Nucleus accumbens (tissue), 56 donors: ENCODE measurements around the gene TRDN.
"Not testable (repeated sequence)": the region's sequence is repeated elsewhere in the genome, so short reads cannot be mapped to it uniquely, and the experiment has no call there.

Experiments used
- DNase-seq, 56 donors: peaks; one replicate each; lab custom pipeline; 2025; lab: John Stamatoyannopoulos, UW

The TRDN gene

GRCh38 chr6:123316733-123317323 is 319.9 kb downstream of the TRDN start:
- no peak for DNase-seq

- DNase-seq, result not testable (repeated sequence)
Observed at GRCh38 chr6:123314459-123314858, 322.3 kb downstream of the TRDN start.

GRCh38 chr6:123309130-123309529 is 327.6 kb downstream of the TRDN start:
- DNase-seq, result no peak

GRCh38 chr6:123306334-123306733 is 330.4 kb downstream of the TRDN start:
- no peak for DNase-seq

- no peak for DNase-seq
Observed at GRCh38 chr6:123295672-123296071, 341.1 kb downstream of the TRDN start.

- no peak for DNase-seq
Observed at GRCh38 chr6:123295181-123295580, 341.6 kb downstream of the TRDN start.

- no peak for DNase-seq
Observed at GRCh38 chr6:123288649-123289048, 348.1 kb downstream of the TRDN start.

- DNase-seq, result no peak
Observed at GRCh38 chr6:123276546-123276980, 360.2 kb downstream of the TRDN start.

DNA sequence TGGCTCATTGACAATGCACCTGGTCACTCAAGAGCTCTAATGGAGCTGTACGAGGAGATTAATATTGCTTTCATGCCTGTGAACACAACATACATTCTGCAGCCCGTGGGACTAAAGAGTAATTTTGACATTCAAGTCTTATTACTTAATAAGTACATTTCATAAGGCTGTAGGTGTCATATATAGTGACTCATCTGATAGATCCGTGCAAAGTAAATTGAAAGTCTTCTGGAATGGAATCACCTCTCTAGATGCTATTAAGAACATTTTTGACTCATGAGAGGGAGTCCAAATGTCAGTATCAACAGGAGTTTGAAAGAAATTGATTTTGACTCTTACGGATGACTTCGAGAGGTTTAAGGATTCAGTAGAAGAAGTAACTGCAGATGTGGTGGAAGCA is 372.8 kb downstream of the TRDN start:
- no peak for DNase-seq

DNA sequence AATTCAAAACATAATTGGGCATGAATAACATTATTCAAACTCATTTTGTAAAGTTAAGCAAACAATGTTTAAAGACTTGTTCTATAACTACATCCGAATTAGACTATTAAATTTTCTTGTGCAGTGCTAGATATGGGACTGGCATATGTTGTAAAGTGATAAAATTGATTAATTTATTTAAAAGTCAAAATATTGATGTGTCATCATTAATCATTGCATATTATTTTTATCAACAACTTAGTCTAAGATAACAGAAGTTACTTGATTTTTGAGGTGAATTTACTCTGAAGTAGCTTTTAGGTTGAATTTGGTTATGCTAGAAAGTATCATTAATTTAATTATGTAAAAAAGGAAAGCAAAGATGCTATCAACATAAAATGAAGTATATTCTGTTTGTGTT is 396.1 kb downstream of the TRDN start:
- DNase-seq, result no peak

- DNase-seq, result no peak
Observed at GRCh38 chr6:123233336-123233735, 403.4 kb downstream of the TRDN start.

GRCh38 chr6:123227789-123228188 is 409.0 kb downstream of the TRDN start:
- not testable (repeated sequence) for DNase-seq

DNA sequence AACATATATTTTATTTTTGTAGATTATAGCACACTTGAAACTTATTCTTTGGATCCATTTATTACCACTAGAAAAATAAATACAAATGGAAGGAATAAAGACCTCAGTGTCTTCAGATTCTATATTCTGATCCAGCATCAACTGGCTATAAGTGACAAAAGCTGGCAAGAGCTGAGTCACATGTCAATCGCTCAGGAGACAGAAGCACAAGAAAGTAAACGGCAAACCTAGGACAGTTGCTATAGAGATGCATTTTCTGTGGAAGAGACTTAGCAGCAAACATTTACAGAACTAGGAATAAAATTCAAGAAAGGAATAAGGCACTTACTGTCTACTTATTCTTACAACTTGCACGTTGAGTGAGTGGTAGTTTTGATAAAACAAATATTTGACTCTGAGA is 410.4 kb downstream of the TRDN start:
- no peak for DNase-seq

- no peak for DNase-seq
Observed at GRCh38 chr6:123224077-123224476, 412.7 kb downstream of the TRDN start.

GRCh38 chr6:123223461-123223860 is 413.3 kb downstream of the TRDN start:
- DNase-seq, result no peak

DNA sequence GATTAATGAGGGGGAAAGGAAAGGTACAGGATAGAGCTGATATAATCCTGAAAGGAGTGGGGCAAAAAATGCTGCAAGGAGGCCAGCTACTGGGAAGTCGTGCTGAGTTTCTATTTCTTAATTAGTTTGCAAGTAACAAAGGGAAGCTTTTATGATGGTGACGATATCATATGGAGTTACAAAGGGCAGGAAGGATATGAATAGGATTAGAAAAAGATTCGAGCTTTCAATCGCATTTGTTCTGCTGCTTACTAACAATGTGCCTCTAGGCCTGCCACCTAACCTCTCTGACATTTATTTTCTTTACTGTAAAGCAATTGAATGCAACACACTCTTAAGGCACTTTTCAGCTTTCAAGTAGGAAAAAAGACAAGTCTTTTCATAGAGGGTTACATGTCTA is 421.5 kb downstream of the TRDN start:
- no peak for DNase-seq

GRCh38 chr6:123214433-123214832 is 422.3 kb downstream of the TRDN start:
- DNase-seq, result no peak

DNA sequence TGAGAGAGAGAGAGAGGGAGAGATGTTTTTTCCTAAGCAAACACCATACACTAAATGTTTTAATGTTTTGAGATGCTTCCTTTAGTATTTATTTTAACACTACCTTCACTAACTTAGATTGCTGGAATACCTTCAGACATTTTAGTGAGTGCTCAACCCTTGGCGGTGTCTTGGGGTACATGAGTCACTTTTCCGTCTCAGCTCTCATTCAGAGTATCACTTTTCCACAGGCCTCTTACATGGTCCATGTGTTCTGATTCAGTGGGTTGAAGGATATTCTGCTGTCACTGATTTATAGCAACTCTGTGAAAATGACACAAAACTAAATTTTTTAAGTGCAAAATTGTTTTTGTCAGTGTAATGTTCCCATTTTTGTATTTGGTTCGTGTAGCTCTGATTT is 422.8 kb downstream of the TRDN start:
- DNase-seq, result no peak

GRCh38 chr6:123211777-123212545 is 424.8 kb downstream of the TRDN start:
- DNase-seq, result no peak

DNA sequence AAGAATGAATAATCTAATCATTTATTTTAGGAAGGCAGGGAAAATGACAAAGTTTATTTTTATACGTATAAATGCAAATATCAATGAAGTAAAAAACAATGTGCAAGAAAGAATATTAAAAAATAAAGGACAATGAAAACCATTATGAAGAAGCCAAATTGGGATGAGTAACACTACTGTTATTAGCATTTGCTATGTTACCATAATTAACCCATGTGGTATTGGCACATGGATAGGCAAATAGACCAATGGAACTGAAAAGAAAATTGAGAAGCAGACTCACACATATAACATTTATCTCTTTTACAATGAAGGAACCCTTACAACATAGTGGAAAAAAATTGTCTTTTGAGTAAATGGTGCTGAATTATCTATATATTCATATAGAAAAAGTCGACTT is 426.1 kb downstream of the TRDN start:
- DNase-seq, result no peak

DNA sequence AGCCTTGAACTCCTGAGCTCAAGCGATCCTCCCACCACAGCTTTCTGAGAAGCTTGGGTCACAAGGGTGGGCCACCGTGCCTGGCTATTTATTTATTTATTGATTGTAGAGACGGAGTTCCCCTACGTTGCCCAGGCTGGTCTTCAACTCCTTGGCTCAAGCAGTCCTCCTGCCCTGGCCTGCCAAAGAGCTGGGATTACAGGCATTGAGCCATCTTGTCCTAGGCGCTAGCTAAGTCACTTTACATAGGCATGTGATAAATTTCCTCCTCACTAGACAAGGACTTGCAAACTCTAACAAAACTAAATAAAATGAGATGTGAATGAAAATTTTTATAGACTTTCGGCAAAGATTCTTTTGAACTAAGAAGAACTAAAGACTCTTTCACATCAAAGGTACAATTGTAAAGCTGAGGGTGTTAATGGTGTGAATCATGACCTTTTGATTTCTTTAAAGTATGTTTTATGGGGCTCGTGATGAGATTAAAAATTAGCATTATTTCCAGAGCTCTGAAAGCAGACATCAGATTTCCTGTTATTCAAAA is 428.7 kb downstream of the TRDN start:
- DNase-seq, result no peak

DNA sequence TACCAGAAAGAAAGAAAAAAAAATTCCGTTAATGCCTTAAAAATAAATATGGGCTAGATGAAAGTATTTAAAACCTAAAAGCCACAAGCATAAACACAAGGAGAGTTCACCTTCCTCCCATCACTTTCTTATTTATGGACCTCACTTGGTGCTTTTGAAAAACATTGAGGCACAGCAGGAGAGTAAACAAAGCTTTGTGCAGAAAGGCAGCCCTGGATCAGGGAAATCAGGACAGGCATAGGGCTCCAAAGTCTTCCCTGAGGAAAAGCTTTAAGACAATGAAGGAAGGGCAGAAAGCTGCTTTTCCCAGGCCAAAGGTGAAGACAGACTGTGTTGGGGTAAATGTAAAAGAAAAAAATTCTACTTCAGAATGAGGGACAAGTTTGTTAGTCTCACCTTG is 432.8 kb downstream of the TRDN start:
- DNase-seq, result no peak
